KMS-11 (cell line): ENCODE results near the gene RAMP1.

Experiments
- H2AFZ ChIP-seq: fragments of 200-600 bp; sonication (generic); 2 replicates; pipeline ENCODE4 v1.6.1; 2016; ENCODE audit warnings: antibody characterized with exemption, mixed run types, low read depth
- H3K27ac ChIP-seq: fragments of 200-600 bp; sonication (generic); 2 replicates; pipeline ENCODE4 v1.6.1; 2016; ENCODE audit warnings: mild to moderate bottlenecking, mixed run types
- H3K27me3 ChIP-seq: fragments of 200-600 bp; sonication (generic); 2 replicates; pipeline ENCODE4 v1.6.1; 2017; ENCODE audit warnings: mild to moderate bottlenecking, low read depth, mixed run types, moderate library complexity; ENCODE audit not compliant: insufficient read depth
- H3K36me3 ChIP-seq: fragments of 200-600 bp; sonication (generic); 2 replicates; pipeline ENCODE4 v1.6.1; 2017; ENCODE audit warnings: mild to moderate bottlenecking, mixed run types; ENCODE audit not compliant: insufficient read depth
- H3K4me1 ChIP-seq: fragments of 200-600 bp; sonication (generic); 2 replicates; pipeline ENCODE4 v1.6.1; 2016; ENCODE audit warnings: mild to moderate bottlenecking, low read depth, mixed run types; ENCODE audit not compliant: poor library complexity, severe bottlenecking
- H3K4me2 ChIP-seq: fragments of 200-600 bp; sonication (generic); 2 replicates; pipeline ENCODE4 v1.7.0; 2016; ENCODE audit warnings: mild to moderate bottlenecking, mixed run types
- H3K4me3 ChIP-seq: fragments of 200-600 bp; sonication (generic); IDR thresholded peaks from 2 replicates; pipeline ENCODE4 v1.6.1; 2017; ENCODE audit warnings: low read depth, low read length, mixed read lengths; ENCODE audit not compliant: insufficient read depth
- H3K79me2 ChIP-seq: fragments of 200-600 bp; sonication (generic); 2 replicates; pipeline ENCODE4 v1.6.1; 2016; ENCODE audit warnings: low read depth, mixed run types; ENCODE audit not compliant: insufficient read depth
- H3K9ac ChIP-seq: fragments of 200-600 bp; sonication (generic); 2 replicates; pipeline ENCODE4 v1.6.1; 2016; ENCODE audit warnings: mild to moderate bottlenecking, mixed run types
- H4K20me1 ChIP-seq: fragments of 200-600 bp; sonication (generic); 2 replicates; pipeline ENCODE4 v1.6.1; 2016; ENCODE audit warnings: mild to moderate bottlenecking, mixed run types; ENCODE audit not compliant: insufficient read depth
- TF ChIP-seq, protein P1 (sequence below): fragments of 200-600 bp; sonication (generic); conservative IDR thresholded peaks from 2 replicates; pipeline ENCODE4 v1.6.1; 2017; ENCODE audit warnings: low read depth, mild to moderate bottlenecking, antibody characterized with exemption, low read length, moderate library complexity, mixed read lengths

RAMP1 gene

DNA sequence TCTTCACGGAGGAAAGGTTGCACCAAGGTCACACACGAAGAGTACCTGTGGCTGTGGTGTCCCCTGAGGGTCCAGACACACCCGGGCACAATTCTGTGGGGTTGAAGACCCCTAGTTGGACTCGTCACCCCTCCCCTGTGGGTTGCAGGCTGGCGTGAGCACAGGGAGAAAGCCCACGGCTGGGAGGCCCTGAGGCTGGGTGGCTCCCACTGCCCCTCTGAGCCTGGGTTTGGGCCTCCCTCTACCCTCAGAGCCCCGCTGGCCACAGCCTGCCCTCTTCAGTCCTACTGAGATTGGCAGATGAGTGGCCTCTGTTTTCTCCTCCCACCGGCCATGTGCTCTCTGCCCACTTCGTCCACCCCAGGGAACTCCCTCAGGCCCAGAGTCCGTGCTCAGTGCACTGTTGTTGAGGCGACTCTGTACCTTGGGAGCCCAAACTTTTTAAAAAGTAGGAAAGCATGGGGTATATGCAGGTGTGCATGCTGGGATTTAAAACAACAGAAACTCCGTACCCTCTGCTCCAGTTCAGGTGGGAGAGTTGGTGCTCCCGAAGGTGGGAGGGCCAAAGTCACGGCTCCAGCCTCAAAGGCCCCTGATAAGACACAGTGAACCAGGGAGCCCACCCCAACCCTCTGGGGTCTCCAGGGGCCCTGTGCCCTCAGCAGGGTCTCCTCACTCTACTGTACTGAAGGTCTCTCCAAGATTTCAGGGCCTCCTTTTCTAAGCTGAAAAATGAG is 19.1 kb downstream of the RAMP1 start:
- Histone ChIP-seq H3K27me3 (no peaks in the 10 kb centered on the region), H3K4me1 (no peaks in the 10 kb centered on the region), H3K27ac (no peak overlapping the region), H4K20me1 (no peaks in the 10 kb centered on the region), H3K4me3 (no peak overlapping the region), H2AFZ (no peak overlapping the region), H3K79me2 (no peaks in the 10 kb centered on the region), H3K4me2 (no peak overlapping the region), H3K36me3 (no peaks in the 10 kb centered on the region), H3K9ac (no peak overlapping the region)
- TF ChIP-seq, protein P1, sequence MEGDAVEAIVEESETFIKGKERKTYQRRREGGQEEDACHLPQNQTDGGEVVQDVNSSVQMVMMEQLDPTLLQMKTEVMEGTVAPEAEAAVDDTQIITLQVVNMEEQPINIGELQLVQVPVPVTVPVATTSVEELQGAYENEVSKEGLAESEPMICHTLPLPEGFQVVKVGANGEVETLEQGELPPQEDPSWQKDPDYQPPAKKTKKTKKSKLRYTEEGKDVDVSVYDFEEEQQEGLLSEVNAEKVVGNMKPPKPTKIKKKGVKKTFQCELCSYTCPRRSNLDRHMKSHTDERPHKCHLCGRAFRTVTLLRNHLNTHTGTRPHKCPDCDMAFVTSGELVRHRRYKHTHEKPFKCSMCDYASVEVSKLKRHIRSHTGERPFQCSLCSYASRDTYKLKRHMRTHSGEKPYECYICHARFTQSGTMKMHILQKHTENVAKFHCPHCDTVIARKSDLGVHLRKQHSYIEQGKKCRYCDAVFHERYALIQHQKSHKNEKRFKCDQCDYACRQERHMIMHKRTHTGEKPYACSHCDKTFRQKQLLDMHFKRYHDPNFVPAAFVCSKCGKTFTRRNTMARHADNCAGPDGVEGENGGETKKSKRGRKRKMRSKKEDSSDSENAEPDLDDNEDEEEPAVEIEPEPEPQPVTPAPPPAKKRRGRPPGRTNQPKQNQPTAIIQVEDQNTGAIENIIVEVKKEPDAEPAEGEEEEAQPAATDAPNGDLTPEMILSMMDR: no peak

DNA sequence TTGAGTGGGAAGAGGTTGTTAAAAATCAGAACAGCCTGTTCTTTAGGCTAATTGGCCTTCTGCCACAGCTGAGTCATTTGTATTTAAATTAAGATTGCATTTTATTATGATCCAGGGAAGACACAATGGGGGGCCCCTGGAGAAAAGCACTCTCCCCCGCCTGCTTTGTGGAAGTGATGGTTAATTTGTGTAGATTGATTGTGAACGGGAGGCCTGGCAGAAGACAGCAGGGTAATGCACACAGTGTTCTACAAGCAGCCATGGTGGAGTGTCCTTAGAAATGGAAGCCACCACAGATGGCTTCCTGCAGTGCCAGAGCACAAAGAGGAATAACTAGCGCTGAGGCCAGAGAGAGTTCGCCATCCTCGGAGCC is 19.6 kb downstream of the RAMP1 start:
- Histone ChIP-seq H3K79me2 (no peaks in the 10 kb centered on the region), H2AFZ (no peak overlapping the region), H3K9ac (no peak overlapping the region), H3K4me2 (no peak overlapping the region), H4K20me1 (no peaks in the 10 kb centered on the region), H3K27ac (no peak overlapping the region), H3K27me3 (no peaks in the 10 kb centered on the region), H3K4me3 (no peak overlapping the region), H3K36me3 (no peaks in the 10 kb centered on the region), H3K4me1 (no peaks in the 10 kb centered on the region)
- TF ChIP-seq, protein P1: no peak

DNA sequence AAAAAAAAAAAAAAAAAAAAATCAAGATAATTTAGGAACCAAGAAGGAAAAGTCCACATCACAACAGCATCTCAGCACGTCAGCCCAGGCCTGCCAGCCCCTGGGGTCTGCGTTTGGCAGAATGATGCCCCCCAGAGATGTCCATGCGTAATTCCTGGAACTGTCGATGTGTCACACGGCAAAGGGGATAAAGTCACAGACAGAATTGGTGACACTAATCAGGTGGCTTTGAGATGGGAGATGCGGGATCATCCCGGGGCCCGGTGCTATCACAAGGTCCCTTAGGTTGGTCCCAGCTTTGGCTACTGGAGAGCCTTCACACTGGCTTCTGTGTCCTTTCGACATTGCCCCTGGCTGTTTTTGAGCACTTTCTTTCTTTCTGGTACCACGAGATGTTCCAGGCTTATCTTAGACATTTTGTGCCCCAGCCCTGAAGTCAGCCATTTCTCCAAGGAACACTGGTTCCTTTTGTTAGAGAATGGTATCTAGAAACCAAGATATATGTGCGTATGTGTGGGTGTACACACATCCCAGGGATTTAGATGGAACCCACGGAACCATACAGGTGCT is 20.7 kb downstream of the RAMP1 start:
- H3K9ac ChIP-seq: no peak overlapping the region
- H3K4me3 ChIP-seq: no peak overlapping the region
- H3K4me1 ChIP-seq: no peaks in the 10 kb centered on the region
- no peaks in the 10 kb centered on the region for H3K27me3 ChIP-seq
- no peaks in the 10 kb centered on the region for H3K36me3 ChIP-seq
- no peak overlapping the region for H3K4me2 ChIP-seq
- TF ChIP-seq, protein P1: no peak
- H4K20me1 ChIP-seq: no peaks in the 10 kb centered on the region
- H3K27ac ChIP-seq: no peak overlapping the region
- no peaks in the 10 kb centered on the region for H3K79me2 ChIP-seq
- H2AFZ ChIP-seq: no peak overlapping the region

DNA sequence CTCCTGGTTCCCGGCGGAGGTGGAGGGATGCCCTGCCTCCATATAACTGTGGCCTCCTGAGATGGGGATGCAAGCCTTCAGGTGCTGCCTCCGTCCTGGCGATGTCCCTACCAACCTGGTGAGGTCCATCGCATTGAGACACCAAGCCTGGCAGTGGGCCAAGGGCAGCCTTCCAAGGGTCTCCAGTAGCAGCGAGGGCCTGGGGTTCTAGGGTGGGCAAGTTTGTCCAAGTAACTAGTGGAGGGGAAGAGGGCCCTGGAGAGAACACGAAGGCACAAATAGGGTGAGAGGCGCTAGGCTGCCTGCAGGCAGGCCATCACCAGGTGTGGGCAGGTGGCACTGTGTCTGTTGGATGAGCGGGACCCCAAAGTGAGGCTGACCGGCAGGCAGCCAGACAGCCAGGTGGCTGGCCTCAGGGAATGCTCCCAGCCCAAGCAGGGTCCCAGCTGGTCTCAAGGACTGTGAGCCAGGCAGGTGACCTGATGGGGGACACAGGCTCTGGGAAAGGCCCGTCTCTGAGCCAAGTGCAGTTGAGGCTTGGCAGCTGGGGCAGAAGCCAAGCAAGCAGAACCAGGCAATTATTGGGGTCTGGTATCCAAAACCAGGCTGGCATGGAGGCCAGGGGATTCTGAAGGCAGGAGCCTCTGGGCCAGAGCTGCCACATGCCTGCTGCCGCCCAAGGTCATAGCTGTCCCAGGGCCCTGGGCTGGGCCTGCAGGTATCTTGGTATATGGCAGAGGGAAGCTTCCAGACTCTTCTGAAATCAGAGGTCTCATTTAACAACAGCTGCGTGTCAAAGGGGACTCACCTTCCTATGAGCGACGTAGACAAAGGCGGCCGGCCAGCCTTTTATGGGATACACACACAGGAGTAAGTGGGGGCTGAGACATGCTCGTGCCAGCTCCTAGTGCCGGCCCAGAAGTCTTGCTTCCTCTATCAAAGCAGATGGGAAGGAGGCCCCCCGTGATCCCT is 23.4 kb downstream of the RAMP1 start:
- Histone ChIP-seq H3K4me2 (no peak overlapping the region), H3K4me1 (no peaks in the 10 kb centered on the region), H3K79me2 (no peaks in the 10 kb centered on the region), H3K27ac (no peak overlapping the region), H3K36me3 (no peaks in the 10 kb centered on the region), H2AFZ (no peak overlapping the region), H3K27me3 (no peaks in the 10 kb centered on the region), H3K4me3 (no peak overlapping the region), H3K9ac (no peak overlapping the region), H4K20me1 (no peaks in the 10 kb centered on the region)
- TF ChIP-seq, protein P1: no peak
